ENCODE data around the gene GRPEL1.
"Not testable (repeated sequence)": the region's sequence is repeated elsewhere in the genome, so short reads cannot be mapped to it uniquely, and the experiment has no call there.

- TF ChIP-seq POLR2A, CTCF (IDR thresholded peaks at IDR 0.05): not testable (repeated sequence)
These were observed 16.7 kb upstream of the GRPEL1 start for GRCh38 chr4:7084564-7084961.

All from body of pancreas (tissue), 4 donors.